DMS 273 (cell line): ENCODE results near the gene MAN1C1.

Source experiments
- DNase-seq: peaks from one replicate; lab custom pipeline; 2025; ENCODE audit not compliant: unreplicated experiment; lab: John Stamatoyannopoulos, UW

MAN1C1 gene

GRCh38 chr1:25832336-25833037 lies 215.9 kb downstream of the MAN1C1 start:
- no peak for DNase-seq

- no peak for DNase-seq
These were observed 216.6 kb downstream of the MAN1C1 start for GRCh38 chr1:25833158-25833557.
